Activated naive CD8-positive, alpha-beta T cell treated with anti-CD3 and anti-CD28 coated beads, Interleukin-2, amount 50 U/mL, for 16 hours (primary cell): ENCODE results near the gene CDKN1A.

Source experiments
- DNase-seq: peaks from one replicate; pipeline ENCODE4 v3.0.0-alpha.2; 2020; ENCODE audit warnings: low read depth, low spot score

The CDKN1A gene

DNA sequence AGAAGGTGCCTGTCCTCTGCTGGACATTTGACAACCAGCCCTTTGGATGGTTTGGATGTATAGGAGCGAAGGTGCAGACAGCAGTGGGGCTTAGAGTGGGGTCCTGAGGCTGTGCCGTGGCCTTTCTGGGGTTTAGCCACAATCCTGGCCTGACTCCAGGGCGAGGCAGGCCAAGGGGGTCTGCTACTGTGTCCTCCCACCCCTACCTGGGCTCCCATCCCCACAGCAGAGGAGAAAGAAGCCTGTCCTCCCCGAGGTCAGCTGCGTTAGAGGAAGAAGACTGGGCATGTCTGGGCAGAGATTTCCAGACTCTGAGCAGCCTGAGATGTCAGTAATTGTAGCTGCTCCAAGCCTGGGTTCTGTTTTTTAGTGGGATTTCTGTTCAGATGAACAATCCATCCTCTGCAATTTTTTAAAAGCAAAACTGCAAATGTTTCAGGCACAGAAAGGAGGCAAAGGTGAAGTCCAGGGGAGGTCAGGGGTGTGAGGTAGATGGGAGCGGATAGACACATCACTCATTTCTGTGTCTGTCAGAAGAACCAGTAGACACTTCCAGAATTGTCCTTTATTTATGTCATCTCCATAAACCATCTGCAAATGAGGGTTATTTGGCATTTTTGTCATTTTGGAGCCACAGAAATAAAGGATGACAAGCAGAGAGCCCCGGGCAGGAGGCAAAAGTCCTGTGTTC lies 1.3 kb upstream of the CDKN1A start:
- no peak for DNase-seq

DNA sequence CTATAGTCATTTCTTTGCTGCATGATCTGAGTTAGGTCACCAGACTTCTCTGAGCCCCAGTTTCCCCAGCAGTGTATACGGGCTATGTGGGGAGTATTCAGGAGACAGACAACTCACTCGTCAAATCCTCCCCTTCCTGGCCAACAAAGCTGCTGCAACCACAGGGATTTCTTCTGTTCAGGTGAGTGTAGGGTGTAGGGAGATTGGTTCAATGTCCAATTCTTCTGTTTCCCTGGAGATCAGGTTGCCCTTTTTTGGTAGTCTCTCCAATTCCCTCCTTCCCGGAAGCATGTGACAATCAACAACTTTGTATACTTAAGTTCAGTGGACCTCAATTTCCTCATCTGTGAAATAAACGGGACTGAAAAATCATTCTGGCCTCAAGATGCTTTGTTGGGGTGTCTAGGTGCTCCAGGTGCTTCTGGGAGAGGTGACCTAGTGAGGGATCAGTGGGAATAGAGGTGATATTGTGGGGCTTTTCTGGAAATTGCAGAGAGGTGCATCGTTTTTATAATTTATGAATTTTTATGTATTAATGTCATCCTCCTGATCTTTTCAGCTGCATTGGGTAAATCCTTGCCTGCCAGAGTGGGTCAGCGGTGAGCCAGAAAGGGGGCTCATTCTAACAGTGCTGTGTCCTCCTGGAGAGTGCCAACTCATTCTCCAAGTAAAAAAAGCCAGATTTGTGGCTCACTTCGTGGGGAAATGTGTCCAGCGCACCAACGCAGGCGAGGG lies 594 bp upstream of the CDKN1A start:
- DNase-seq, result no peak

DNA sequence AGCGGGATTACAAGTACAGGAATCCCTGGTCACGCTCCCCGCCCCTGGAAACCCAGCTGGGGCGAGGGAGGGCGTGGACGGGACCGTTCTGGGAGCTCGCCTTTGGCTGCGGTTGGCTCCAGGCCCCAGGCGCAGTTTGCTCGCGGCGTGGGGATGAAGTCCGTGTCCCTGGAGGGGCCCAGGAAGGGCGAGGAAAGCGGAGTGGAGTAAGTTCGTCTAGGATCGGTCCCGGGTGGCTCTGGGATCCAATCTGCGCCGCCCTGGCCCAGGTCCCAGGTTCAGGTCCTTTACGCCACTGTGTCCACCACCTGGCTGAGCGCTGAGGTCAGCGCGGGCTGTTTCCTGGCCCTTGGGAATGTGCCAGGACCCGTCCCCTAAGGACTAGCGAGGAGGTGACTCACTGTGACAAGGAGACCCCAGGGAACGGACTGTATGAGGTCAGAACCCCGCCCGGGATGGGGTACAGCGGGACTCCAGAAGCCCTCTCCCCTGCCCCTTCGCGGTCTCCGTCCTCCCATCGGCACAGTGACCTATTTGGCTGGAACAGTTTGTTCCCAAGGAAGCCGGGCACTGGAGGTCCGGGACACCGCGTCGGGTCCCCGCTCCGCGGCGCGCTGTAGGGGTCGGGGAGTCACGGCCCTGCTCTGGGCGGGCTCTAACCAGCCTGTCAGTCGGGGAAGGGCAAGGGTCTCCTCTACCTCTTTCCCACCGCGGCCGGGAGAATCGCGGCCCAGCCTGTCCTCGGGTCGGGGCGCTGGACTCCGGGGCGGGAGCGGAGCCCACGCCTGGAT lies 724 bp downstream of the CDKN1A start:
- DNase-seq, result no peak

DNA sequence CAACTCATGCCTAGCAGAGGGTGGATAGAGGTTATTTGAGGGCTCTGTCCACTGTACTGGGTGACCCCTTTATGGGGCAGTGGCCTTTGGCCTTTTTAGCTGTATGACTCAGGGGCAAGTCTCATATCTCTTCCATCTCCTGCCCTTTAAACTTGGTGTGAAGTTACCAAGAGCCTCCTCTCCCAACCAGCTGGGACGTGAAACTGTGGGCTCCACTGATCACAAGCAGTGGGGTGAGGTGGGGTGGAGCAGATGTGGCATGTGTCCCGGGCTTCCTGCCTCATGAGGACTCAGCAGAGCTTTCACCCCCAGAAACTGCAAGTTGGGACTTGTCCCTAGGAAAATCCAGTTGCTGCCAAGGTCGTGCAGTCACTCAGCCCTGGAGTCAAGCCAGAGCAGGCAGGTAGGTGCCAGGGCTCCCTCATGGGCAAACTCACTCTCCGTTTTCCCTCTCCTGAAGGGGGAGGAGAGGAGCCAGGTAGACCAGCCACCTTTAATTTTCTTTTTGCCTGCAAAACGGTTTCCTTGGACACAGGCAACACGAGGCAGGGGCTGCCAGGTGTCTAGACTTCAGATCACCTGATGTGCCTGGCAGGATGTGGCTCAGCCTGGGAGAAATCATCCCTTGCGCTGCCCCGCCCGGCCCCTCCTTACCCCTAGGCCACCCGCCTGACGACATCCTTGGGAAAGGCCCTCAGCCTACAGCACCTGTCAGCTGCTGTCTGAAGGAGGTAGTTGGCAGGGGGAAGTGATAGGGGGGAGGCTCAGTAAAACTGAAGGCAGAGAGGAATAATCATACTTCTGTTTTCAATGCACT lies 4.0 kb downstream of the CDKN1A start:
- DNase-seq, result no peak

DNA sequence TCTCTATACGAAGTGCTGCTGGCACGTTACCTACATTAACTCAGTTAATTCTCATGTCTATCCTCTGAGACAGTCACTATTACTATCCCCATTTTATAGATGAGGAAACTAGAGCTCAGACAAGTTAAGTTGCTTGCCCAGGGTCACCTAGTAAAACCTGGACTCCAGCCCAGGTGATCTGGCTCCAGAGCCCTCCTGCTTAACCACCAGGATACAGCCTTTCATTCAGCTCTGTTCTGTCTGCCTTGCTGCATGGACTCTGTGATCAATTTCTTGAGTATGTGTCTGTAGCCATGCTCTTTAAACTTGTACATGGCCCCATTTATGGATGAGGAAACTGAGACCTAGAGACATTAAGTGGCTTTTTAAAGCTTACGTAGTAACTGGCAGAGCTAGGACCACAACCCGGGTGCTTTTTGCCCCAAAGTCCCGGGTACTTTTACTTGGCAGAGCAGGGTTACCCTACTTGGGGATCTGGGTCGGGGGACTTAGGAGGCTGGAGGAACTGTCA lies 4.7 kb downstream of the CDKN1A start:
- no peak for DNase-seq

DNA sequence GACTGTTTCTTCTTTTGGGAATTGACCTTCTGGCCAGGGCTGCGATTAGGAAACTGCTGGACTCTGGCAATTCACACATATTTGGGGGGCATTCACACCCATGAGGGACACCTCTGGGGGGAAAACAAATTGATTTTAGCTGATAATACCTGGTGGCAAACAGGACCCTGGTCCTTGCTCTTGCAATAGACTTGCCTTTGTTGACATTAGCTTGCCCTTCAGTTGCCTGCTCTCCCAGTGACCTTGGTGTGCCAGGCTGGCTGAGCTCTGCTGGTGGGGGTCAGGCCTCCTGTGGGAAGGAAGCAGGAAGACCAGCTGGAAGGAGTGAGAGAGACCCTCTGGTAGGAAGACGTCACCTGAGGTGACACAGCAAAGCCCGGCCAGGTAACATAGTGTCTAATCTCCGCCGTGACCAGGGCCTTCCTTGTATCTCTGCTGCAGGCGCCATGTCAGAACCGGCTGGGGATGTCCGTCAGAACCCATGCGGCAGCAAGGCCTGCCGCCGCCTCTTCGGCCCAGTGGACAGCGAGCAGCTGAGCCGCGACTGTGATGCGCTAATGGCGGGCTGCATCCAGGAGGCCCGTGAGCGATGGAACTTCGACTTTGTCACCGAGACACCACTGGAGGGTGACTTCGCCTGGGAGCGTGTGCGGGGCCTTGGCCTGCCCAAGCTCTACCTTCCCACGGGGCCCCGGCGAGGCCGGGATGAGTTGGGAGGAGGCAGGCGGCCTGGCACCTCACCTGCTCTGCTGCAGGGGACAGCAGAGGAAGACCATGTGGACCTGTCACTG lies 5.3 kb downstream of the CDKN1A start:
- no peak for DNase-seq

DNA sequence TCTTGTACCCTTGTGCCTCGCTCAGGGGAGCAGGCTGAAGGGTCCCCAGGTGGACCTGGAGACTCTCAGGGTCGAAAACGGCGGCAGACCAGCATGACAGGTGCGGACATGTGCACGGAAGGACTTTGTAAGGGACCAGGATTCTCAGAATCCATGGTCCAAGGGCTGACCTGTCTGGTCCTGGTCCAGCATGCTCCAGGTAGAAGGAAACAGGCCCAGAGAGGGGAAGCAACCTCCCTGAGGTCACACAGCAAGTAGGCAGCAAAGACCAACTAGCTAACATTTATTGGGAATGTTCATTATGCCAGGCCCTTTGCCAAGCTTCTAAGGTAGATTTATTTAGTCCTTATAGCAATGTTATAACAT lies 5.9 kb downstream of the CDKN1A start:
- no peak for DNase-seq

DNA sequence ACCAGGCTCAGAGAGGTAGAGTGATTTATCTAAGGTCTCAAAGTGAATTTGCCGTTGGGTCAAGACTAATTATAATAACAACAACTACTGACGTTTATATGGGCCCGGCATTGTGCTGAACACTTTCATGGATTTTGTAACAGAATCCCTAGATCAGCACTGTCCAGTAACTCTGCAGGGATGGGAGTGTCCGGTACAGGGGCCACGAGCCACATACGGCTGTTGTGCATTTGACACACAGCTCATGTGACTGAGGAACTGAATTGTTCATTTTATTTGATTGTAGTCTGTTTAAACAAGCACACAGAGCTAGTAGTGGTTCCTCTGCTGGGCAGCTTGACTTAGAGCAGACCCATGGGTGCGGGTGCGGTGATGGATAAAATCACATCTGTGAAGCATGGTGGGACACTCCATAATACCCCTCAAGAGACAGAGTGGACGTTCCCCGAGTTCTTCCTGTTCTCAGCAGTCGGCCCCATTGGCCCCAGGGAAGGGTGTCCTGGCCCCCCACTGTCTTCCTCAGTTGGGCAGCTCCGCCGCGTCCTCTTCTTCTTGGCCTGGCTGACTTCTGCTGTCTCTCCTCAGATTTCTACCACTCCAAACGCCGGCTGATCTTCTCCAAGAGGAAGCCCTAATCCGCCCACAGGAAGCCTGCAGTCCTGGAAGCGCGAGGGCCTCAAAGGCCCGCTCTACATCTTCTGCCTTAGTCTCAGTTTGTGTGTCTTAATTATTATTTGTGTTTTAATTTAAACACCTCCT lies 6.8 kb downstream of the CDKN1A start:
- no peak for DNase-seq

DNA sequence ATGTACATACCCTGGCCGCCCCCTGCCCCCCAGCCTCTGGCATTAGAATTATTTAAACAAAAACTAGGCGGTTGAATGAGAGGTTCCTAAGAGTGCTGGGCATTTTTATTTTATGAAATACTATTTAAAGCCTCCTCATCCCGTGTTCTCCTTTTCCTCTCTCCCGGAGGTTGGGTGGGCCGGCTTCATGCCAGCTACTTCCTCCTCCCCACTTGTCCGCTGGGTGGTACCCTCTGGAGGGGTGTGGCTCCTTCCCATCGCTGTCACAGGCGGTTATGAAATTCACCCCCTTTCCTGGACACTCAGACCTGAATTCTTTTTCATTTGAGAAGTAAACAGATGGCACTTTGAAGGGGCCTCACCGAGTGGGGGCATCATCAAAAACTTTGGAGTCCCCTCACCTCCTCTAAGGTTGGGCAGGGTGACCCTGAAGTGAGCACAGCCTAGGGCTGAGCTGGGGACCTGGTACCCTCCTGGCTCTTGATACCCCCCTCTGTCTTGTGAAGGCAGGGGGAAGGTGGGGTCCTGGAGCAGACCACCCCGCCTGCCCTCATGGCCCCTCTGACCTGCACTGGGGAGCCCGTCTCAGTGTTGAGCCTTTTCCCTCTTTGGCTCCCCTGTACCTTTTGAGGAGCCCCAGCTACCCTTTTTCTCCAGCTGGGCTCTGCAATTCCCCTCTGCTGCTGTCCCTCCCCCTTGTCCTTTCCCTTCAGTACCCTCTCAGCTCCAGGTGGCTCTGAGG lies 7.6 kb downstream of the CDKN1A start:
- DNase-seq, result no peak

DNA sequence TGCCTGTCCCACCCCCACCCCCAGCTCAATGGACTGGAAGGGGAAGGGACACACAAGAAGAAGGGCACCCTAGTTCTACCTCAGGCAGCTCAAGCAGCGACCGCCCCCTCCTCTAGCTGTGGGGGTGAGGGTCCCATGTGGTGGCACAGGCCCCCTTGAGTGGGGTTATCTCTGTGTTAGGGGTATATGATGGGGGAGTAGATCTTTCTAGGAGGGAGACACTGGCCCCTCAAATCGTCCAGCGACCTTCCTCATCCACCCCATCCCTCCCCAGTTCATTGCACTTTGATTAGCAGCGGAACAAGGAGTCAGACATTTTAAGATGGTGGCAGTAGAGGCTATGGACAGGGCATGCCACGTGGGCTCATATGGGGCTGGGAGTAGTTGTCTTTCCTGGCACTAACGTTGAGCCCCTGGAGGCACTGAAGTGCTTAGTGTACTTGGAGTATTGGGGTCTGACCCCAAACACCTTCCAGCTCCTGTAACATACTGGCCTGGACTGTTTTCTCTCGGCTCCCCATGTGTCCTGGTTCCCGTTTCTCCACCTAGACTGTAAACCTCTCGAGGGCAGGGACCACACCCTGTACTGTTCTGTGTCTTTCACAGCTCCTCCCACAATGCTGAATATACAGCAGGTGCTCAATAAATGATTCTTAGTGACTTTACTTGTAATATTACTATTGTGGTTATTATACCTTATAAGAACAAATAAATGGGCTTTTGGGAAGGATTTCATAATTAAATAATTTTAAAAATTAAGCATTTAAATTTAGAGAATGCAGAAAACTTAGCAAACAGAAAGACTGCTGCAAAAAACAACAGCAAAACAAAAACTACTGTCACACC lies 8.4 kb downstream of the CDKN1A start:
- DNase-seq, result no peak

DNA sequence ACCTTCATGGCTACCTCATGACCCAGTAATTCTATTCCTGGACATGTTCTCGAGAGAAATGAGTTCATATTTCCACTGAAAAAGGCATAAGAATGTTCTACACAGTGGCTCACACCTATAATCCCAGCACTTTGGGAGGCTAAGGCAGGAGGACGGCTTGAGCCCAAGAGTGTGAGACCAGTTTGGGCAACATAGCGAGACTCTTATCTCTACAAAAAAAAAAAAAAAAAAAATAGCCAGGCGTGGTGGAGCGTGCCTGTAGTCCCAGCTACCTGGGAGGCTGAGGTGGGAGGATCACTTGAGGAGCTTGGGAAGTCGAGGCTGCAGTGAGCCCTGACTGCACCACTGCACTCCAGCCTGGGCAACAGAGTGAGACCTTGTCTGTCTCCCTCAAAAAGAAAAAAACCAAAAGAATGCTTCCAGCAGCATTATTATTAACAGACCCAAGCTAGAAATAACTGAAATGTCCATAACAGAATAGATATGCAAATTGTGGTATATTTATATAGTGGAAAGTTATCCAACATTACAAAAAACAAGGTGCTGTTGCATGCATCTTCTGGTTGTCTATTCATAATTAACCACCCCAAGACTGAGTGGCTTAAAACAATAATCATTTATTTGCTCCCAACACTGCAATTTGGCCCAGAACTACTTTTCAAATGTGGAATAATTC lies 9.7 kb downstream of the CDKN1A start:
- no peak for DNase-seq

DNA sequence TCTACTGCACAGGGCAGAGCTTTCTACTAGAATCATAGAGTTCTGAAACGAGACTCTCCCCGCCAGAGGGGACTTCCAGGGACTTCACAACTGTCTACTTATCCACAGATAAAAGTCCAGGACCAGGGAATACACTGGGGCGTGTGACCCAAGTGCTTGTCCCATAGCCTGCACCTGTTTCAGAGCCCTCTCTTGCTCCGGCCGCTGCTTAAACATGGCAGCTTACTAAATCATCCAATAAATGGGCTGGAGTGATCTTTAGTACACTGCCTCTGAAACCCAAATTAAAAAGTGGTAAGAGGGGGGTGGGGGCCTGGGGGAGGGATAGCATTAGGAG lies 10.2 kb downstream of the CDKN1A start:
- no peak for DNase-seq

DNA sequence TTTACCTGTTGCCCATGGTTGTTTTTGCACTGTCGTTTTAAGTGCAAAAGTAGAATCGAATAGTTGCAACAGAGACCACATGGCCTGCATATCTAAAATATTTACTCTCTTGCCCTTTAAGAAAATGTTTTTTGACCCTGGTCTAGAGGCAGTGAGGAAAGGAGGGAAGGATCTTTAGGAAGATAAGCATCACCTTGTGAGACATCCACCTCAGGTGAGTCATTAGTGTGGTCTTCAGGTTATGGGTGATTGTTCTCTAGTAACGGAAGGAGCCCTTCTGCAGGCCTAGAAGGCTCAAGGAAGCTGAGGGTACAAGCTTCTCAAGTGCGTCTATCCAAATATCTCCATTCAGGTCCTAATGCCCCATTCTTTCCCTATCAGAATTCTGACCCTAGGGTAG lies 12.5 kb downstream of the CDKN1A start:
- no peak for DNase-seq

DNA sequence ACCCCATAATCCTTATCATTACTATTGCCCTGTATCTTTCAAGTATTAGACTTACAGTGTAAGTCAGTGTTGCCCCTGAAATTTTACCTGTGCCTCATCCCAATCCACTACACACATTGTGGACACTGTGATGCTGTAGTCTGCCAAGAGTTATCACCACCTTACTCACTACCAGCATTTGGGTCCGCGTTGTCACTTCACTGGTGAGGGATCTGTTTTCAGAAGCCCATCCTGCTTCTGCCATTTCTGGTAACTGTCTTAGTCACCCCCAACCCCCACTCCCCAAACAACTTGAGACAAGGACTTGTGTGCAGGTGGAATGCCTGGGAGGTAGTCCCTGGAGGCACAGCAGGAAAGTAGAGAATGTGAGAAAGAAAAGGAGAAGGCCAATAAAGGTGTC lies 13.1 kb downstream of the CDKN1A start:
- no peak for DNase-seq

DNA sequence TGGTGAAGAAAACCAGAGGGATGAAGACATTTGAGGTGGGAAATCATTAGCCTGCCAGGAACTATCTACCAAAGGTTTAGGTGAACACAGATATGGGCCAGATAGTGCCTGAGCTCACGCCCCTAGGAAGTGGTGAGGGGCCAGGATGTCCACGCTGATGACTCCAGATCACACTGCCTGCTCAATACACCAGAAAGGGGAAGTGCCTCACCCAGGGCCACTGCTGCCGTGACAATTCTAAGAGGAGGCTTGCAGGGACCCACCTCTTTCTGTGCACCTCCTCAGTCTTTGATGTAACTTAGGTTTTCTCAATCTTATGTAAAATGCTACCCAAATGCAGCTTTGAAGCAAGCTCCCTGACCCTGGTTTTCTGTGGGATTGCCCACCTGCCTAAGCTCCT lies 13.7 kb downstream of the CDKN1A start:
- no peak for DNase-seq

DNA sequence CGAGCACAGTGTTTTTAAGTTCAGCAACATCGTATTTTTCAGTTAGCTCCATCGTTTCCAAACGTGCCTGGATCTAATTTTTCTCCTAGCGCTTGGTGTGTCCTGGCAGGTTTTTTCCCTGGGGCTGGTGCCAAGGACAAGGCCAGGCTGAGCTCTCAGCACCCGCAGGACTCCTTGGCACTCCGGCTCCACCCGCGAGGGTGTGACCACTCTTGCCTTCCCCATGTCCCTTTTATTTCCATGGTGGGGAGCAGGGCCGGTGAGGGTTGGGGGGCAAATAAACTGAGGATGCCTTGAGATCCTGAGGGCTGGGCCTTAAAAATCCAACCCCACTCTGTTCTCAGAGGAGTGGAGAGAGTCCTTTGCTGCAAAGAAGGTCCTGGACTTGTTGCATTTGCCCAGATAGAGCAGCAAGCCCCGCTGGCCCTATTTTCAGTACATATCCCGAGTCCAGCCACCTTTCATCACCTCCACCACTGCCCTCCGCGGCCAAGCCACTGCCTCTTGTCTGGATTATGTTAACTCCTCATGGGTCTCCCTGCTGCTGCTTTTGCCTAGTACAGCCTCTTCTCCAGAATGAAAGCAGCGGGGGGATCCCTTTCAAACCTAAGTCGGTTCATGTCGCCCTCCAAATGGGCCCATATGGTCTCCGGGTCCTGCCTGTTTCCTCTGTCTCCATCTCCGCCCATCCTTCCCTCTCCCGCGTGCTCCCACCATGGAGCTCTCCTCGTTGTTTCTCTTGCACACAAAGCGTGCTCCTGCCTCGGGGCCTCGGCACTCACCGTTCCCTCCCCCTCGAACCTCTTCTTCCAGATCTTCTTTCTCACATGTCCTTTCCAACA lies 14.6 kb downstream of the CDKN1A start:
- no peak for DNase-seq

DNA sequence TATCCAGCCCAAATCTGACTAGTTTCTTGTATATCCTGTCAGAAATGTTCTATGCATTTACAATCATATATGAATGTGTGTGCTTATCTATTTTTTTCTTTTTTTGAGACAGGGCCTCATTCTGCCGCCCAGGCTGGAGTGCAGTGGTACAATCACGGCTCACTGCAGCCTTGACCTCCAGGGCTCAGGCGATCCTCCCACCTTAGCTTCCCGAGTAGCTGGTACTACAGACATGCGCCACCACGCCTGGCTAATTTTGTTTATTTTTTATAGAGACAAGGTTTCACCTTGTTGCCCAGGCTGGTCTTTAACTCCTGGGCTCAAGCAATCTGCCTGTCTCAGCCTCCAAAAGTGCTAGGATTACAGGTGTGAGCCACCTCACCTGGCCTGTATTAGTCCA lies 16.1 kb downstream of the CDKN1A start:
- DNase-seq, result no peak
